H1 (cell line): Measurements from ENCODE around the gene KRTAP4-7. TPM values are rescaled to one million over a fixed set of nuclear protein-coding genes. Genes with fewer than 3 reads are reported as not detected.

Experiments
- CTCF ChIA-PET: fragments of 300-600 bp; sonication (Branson Sonifier 250); formaldehyde crosslinking; loops from one replicate; lab custom pipeline; 2021; ENCODE audit not compliant: partially characterized antibody; lab: Charles Lee
- POLR2A ChIA-PET: fragments of 300-600 bp; sonication (Branson Sonifier 250); formaldehyde crosslinking; loops from one replicate; lab custom pipeline; 2021; ENCODE audit warnings: inconsistent platforms; ENCODE audit not compliant: partially characterized antibody; lab: Charles Lee
- DNase-seq, 2 experiments: peaks; one replicate each; pipeline versions ENCODE4 v3.0.0 to v3.0.0-alpha.2; 2010 to 2022; ENCODE audit warnings: low spot score in 2 of 2, low read depth in 1 of 2, mixed read lengths in 1 of 2
- FAIRE-seq: peaks from 2 replicates; lab custom pipeline; 2011; peaks lifted over from hg19 to GRCh38; lab: Jason Lieb, UNC
- H2AFZ ChIP-seq: 2 replicates; pipeline ENCODE4 v1.8.1; 2012; ENCODE audit warnings: low read length, inconsistent platforms
- H2AK5ac ChIP-seq: 2 replicates; pipeline ENCODE4 v1.6.1; 2013; ENCODE audit warnings: low read depth, low read length
- H2BK120ac ChIP-seq: replicated peaks from 2 replicates; pipeline ENCODE3; 2013; ENCODE audit warnings: low read depth, low read length, inconsistent platforms
- H2BK12ac ChIP-seq: 2 replicates; pipeline ENCODE4 v1.6.1; 2013; ENCODE audit warnings: low read depth, low read length
- H2BK15ac ChIP-seq: 2 replicates; pipeline ENCODE4 v1.6.1; 2013; ENCODE audit warnings: low read length
- H2BK20ac ChIP-seq: 2 replicates; pipeline ENCODE4 v1.6.1; 2013; ENCODE audit warnings: low read length
- H2BK5ac ChIP-seq: 2 replicates; pipeline ENCODE4 v1.6.1; 2013; ENCODE audit warnings: low read depth, low read length
- H3K14ac ChIP-seq: 2 replicates; pipeline ENCODE4 v1.6.1; 2013; ENCODE audit warnings: inconsistent platforms; ENCODE audit not compliant: insufficient read length
- H3K18ac ChIP-seq: 2 replicates; pipeline ENCODE4 v1.6.1; 2013; ENCODE audit warnings: low read length; ENCODE audit errors: extremely low read depth
- H3K23ac ChIP-seq: 2 replicates; pipeline ENCODE4 v1.6.1; 2013; ENCODE audit warnings: inconsistent platforms; ENCODE audit not compliant: insufficient read length
- H3K23me2 ChIP-seq: 2 replicates; pipeline ENCODE4 v1.6.1; 2013; ENCODE audit warnings: low read depth, low read length
- H3K27ac ChIP-seq: 2 replicates; pipeline ENCODE4 v1.6.1; 2011; ENCODE audit warnings: low read depth, low read length, inconsistent platforms
- H3K27me3 ChIP-seq, 4 experiments: replicated peaks in 1 of 4; 1 replicate in 1 of 4; 2 replicates in 3 of 4; pipeline versions ENCODE4 v1.6.1 to v1.8.1; 2011 to 2013; ENCODE audit warnings: low read length in 3 of 4, mild to moderate bottlenecking in 3 of 4, inconsistent platforms in 2 of 4, mixed read lengths in 2 of 4, moderate library complexity in 1 of 4; ENCODE audit not compliant: control insufficient read depth in 3 of 4, insufficient read depth in 3 of 4; ENCODE audit errors: extremely low read depth in 1 of 4
- H3K36me3 ChIP-seq, 4 experiments: 2 replicates each; pipeline versions ENCODE4 v1.6.1 to v1.8.1; 2011 to 2013; ENCODE audit warnings: mild to moderate bottlenecking in 4 of 4, low read length in 3 of 4, moderate library complexity in 2 of 4, control low read depth in 1 of 4, inconsistent platforms in 1 of 4; ENCODE audit not compliant: insufficient read depth in 4 of 4, control insufficient read depth in 2 of 4
- H3K4ac ChIP-seq: replicated peaks from 2 replicates; pipeline ENCODE3; 2013; ENCODE audit warnings: low read length, low read depth, mixed read lengths, inconsistent platforms; ENCODE audit not compliant: insufficient read length
- H3K4me1 ChIP-seq, 4 experiments: replicated peaks in 1 of 4; 1 replicate in 1 of 4; 2 replicates in 3 of 4; pipeline versions ENCODE4 v1.6.1 to v1.8.1; 2011 to 2013; ENCODE audit warnings: low read length in 3 of 4, inconsistent platforms in 2 of 4, mixed read lengths in 1 of 4; ENCODE audit not compliant: insufficient read depth in 4 of 4, control insufficient read depth in 3 of 4
- H3K4me2 ChIP-seq, 2 experiments: 2 replicates each; pipeline versions ENCODE4 v1.6.1 to v1.8.1; 2011 to 2013; ENCODE audit warnings: low read depth in 2 of 2, low read length in 2 of 2, control low read depth in 1 of 2, inconsistent platforms in 1 of 2, mild to moderate bottlenecking in 1 of 2; ENCODE audit not compliant: insufficient read depth in 1 of 2
- H3K4me3 ChIP-seq, 4 experiments: fragments of 200-600, 300-600 bp in 1 of 4; sonication (generic), shearing (Covaris generic), sonication (Bioruptor Twin) in 1 of 4; 2 replicates each; pipeline versions ENCODE4 v1.5.1 to v1.8.1; 2011 to 2016; ENCODE audit warnings: low read length in 4 of 4, low read depth in 3 of 4, control low read depth in 2 of 4, inconsistent platforms in 2 of 4, mild to moderate bottlenecking in 2 of 4, mixed read lengths in 1 of 4, moderate library complexity in 1 of 4; ENCODE audit not compliant: insufficient read depth in 2 of 4; ENCODE audit errors: extremely low read depth in 1 of 4
- H3K56ac ChIP-seq: replicated peaks from 2 replicates; pipeline ENCODE3; 2013; ENCODE audit warnings: low read depth, mild to moderate bottlenecking, mixed read lengths, low read length, inconsistent platforms; ENCODE audit not compliant: insufficient read length
- H3K79me1 ChIP-seq: 2 replicates; pipeline ENCODE4 v1.6.1; 2013; ENCODE audit warnings: low read depth, low read length, control low read depth
- H3K79me2 ChIP-seq, 2 experiments: 2 replicates each; pipeline versions ENCODE4 v1.6.1 to v1.8.1; 2012 to 2013; ENCODE audit warnings: low read length in 2 of 2, mild to moderate bottlenecking in 2 of 2, inconsistent platforms in 1 of 2; ENCODE audit not compliant: insufficient read depth in 2 of 2, control insufficient read depth in 1 of 2
- H3K9ac ChIP-seq, 4 experiments: replicated peaks in 1 of 4; 1 replicate in 1 of 4; 2 replicates in 3 of 4; pipeline versions ENCODE4 v1.6.1 to v1.8.1; 2011 to 2013; ENCODE audit warnings: low read depth in 3 of 4, low read length in 3 of 4, control low read depth in 2 of 4, mild to moderate bottlenecking in 2 of 4, moderate library complexity in 2 of 4, inconsistent platforms in 1 of 4; ENCODE audit errors: extremely low read depth in 1 of 4
- H3K9me3 ChIP-seq, 2 experiments: 2 replicates each; pipeline versions ENCODE4 v1.6.1 to v1.8.1; 2012 to 2013; ENCODE audit warnings: mild to moderate bottlenecking in 2 of 2, moderate library complexity in 2 of 2, control low read depth in 1 of 2, inconsistent platforms in 1 of 2, low read depth in 1 of 2, low read length in 1 of 2, mixed read lengths in 1 of 2; ENCODE audit not compliant: insufficient read depth in 2 of 2
- H4K20me1 ChIP-seq, 2 experiments: replicated peaks in 1 of 2; 2 replicates each; pipeline versions ENCODE3 to v1.8.1; 2011 to 2013; ENCODE audit warnings: inconsistent platforms in 2 of 2, low read length in 2 of 2, mild to moderate bottlenecking in 1 of 2; ENCODE audit not compliant: insufficient read depth in 2 of 2, control insufficient read depth in 1 of 2
- H4K5ac ChIP-seq: 2 replicates; pipeline ENCODE4 v1.6.1; 2013; ENCODE audit warnings: low read length, low read depth, mixed read lengths, inconsistent platforms; ENCODE audit not compliant: insufficient read length
- H4K8ac ChIP-seq: 2 replicates; pipeline ENCODE4 v1.8.0; 2013; ENCODE audit warnings: mild to moderate bottlenecking, moderate library complexity, low read length, inconsistent platforms; ENCODE audit not compliant: insufficient read depth; ENCODE audit errors: extremely low read depth
- H4K91ac ChIP-seq: replicated peaks from 2 replicates; pipeline ENCODE3; 2013; ENCODE audit warnings: low read length, mixed read lengths, inconsistent platforms; ENCODE audit not compliant: insufficient read length
- ATF2 ChIP-seq: IDR thresholded peaks from 2 replicates; pipeline ENCODE4 v1.6.1; 2012; ENCODE audit warnings: low read length, inconsistent platforms
- BRCA1 ChIP-seq: IDR thresholded peaks from 2 replicates; pipeline ENCODE4 v1.6.1; 2012; ENCODE audit warnings: low read depth, low read length, improper control_type of control experiment
- JUND ChIP-seq: IDR thresholded peaks from 2 replicates; pipeline ENCODE4 v1.6.1; 2011; ENCODE audit warnings: mild to moderate bottlenecking, improper control_type of control experiment, low read length
- MAX ChIP-seq: IDR thresholded peaks from 2 replicates; pipeline ENCODE4 v1.6.1; 2012; ENCODE audit warnings: inconsistent platforms
- RNF2 ChIP-seq: fragments of 200-900, 300-1000 bp; sonication (generic); IDR thresholded peaks from 2 replicates; pipeline ENCODE4 v1.7.1; 2016; ENCODE audit warnings: borderline replicate concordance, low read depth, mild to moderate bottlenecking, antibody characterized with exemption, low read length; ENCODE audit not compliant: poor library complexity, severe bottlenecking; ENCODE audit errors: missing control alignments
- SP1 ChIP-seq: IDR thresholded peaks from 2 replicates; pipeline ENCODE4 v1.6.1; 2011; ENCODE audit warnings: low read depth, low read length
- SP4 ChIP-seq: IDR thresholded peaks from 2 replicates; pipeline ENCODE4 v1.6.1; 2012; ENCODE audit warnings: low read length, inconsistent platforms
- SUZ12 ChIP-seq: fragments of 200-600 bp; sonication (generic); IDR thresholded peaks from 2 replicates; pipeline ENCODE4 v1.6.1; 2012; ENCODE audit warnings: mild to moderate bottlenecking, inconsistent platforms, low read length, moderate library complexity, mixed read lengths
- TBP ChIP-seq: IDR thresholded peaks from 2 replicates; pipeline ENCODE4 v1.6.1; 2011; ENCODE audit warnings: low read depth, low read length, improper control_type of control experiment
- TEAD4 ChIP-seq: IDR thresholded peaks from 2 replicates; pipeline ENCODE4 v1.6.1; 2012; ENCODE audit warnings: low read depth, low read length, inconsistent platforms, mixed read lengths
- USF2 ChIP-seq: IDR thresholded peaks from 2 replicates; pipeline ENCODE4 v1.6.1; 2011; ENCODE audit warnings: low read length, improper control_type of control experiment
- WGBS, 2 experiments: shearing (Covaris generic) in 1 of 2; methylation state at CpG; one replicate each; pipeline versions ENCODE4 v1.1.6 to v1.1.7; 2013 to 2015; ENCODE audit warnings: low lambda C conversion rate in 2 of 2, mixed read lengths in 2 of 2, inconsistent platforms in 1 of 2, low coverage in 1 of 2, missing lambda C conversion rate in 1 of 2; ENCODE audit not compliant: insufficient replicate concordance in 2 of 2, insufficient coverage in 1 of 2, insufficient read length in 1 of 2; ENCODE audit errors: extremely low coverage in 1 of 2, missing lambda C conversion rate in 1 of 2; 5-methylcytosine and 5-hydroxymethylcytosine counted together
- polyA plus RNA-seq, 7 experiments: library from polyadenylated mRNA; depleted of rRNA in 3 of 7; stranded (reverse) in 5 of 7; unstranded in 2 of 7; fragments of >200 nt in 5 of 7; fragments of 200-250 nt in 2 of 7; gene quantifications; 1 replicate in 5 of 7; 2 replicates in 1 of 7; 4 replicates in 1 of 7; pipeline versions ENCODE4 v1.2.1 to v1.2.3, GENCODE V29; 2011 to 2013; ENCODE audit warnings: missing spikeins in 2 of 7, mixed read lengths in 2 of 7
- total RNA-seq: library from RNA; stranded (reverse); fragmentation: NEBNext Ultra II Directional; extraction: Animal tissue kit (Norgen Biotek cat#: 25700); gene quantifications from 2 replicates; pipeline ENCODE4 v1.2.1, GENCODE V29; 2021

KRTAP4-7 gene
- total and polyA plus RNA-seq, 2 of the 8 experiments (the other 6 are each of a cell fraction or from before 2014, with no cell fraction given): not detected

GRCh38 chr17:41116297-41116696 lies 32.3 kb downstream of the KRTAP4-7 start:
- ChIA-PET POLR2A (no interaction called here), CTCF (no interaction called here)
- FAIRE-seq: no peak
- Histone ChIP-seq H2BK15ac (no peak overlapping the region), H3K23me2 (no peaks in the 10 kb centered on the region), H3K23ac (no peak overlapping the region), H2BK120ac (no peak overlapping the region), H4K5ac (no peak overlapping the region), H3K4ac (no peak overlapping the region), H3K4me2 (no peak overlapping the region), H3K18ac (no peak overlapping the region), H4K91ac (no peak overlapping the region), H3K27me3 (no peaks in the 10 kb centered on the region), H3K4me3 (no peak overlapping the region), H3K14ac (no peak overlapping the region), H2AFZ (no peak overlapping the region), H3K36me3 (no peaks in the 10 kb centered on the region; a peak in 1 of 8 replicates), H3K9ac (no peak overlapping the region), H3K79me1 (no peaks in the 10 kb centered on the region), H3K27ac (no peak overlapping the region), H2AK5ac (no peak overlapping the region), H2BK5ac (no peak overlapping the region), H3K56ac (no peak overlapping the region), H3K4me1 (no peaks in the 10 kb centered on the region), H2BK20ac (no peak overlapping the region), H2BK12ac (no peak overlapping the region), H3K9me3 (peaks cover 12 to 21% of the 10 kb centered on the region in 2 experiments), H4K8ac (no peak overlapping the region), H4K20me1 (no peaks in the 10 kb centered on the region), H3K79me2 (no peaks in the 10 kb centered on the region)
- DNase-seq: no peak
- 89% methylated on average over 5 of the region's 5 CpGs; no CpG with 5 or more reads in 1 of the 2 experiments for WGBS, 2 experiments
- TF ChIP-seq RNF2: no peak
- no peak for TF ChIP-seq SP4
- TF ChIP-seq MAX: no peak
- no peak for TF ChIP-seq BRCA1
- TF ChIP-seq SP1: no peak
- TF ChIP-seq USF2: no peak
- TF ChIP-seq JUND: no peak
- no peak for TF ChIP-seq SUZ12
- no peak for TF ChIP-seq TBP
- no peak for TF ChIP-seq TEAD4
- no peak for TF ChIP-seq ATF2
